Measurements from ENCODE around the gene OXNAD1. TPM values are rescaled to one million over a fixed set of nuclear protein-coding genes. Genes with fewer than 3 reads are reported as not detected.
A peak's percentile ranks its signal among the peaks of the same experiment; 100 is the strongest.

The OXNAD1 gene
- total and polyA plus RNA-seq, 9 donors = 7.1 to 13.9 (median 8.2) TPM

- no CpG with 5 or more reads among the region's 2 CpGs for WGBS (ENCODE audit: insufficient coverage)
- Histone ChIP-seq H3K4me1 (ENCODE audit: control insufficient read depth, insufficient read depth, low read length) (no peaks in the 10 kb centered on the region), H3K36me3 (ENCODE audit: control insufficient read depth, insufficient read depth, low read length) (peaks cover 37% of the 10 kb centered on the region), H3K27ac (ENCODE audit: low read length) (no peak overlapping the region), H3K27me3 (ENCODE audit: control insufficient read depth, insufficient read depth, low read length) (no peaks in the 10 kb centered on the region), H3K4me3 (ENCODE audit: low read length) (no peak overlapping the region), H3K9me3 (replicated peaks; ENCODE audit: control insufficient read depth, low read depth, low read length) (no peaks in the 10 kb centered on the region)
- DNase-seq = no peak
These were observed 35.3 kb downstream of the OXNAD1 start for GRCh38 chr3:16300307-16300706.

- no peak overlapping the region for H3K4me3 ChIP-seq (ENCODE audit: low read length)
- H3K4me1 ChIP-seq (ENCODE audit: control insufficient read depth, insufficient read depth, low read length) = no peaks in the 10 kb centered on the region
- WGBS (ENCODE audit: insufficient coverage) = no CpG with 5 or more reads among the region's 2 CpGs
- peaks cover 35% of the 10 kb centered on the region for H3K36me3 ChIP-seq (ENCODE audit: control insufficient read depth, insufficient read depth, low read length)
- no peaks in the 10 kb centered on the region for H3K27me3 ChIP-seq (ENCODE audit: control insufficient read depth, insufficient read depth, low read length)
- DNase-seq = no peak
- no peaks in the 10 kb centered on the region for H3K9me3 ChIP-seq (replicated peaks; ENCODE audit: control insufficient read depth, low read depth, low read length)
- H3K27ac ChIP-seq (ENCODE audit: low read length) = no peak overlapping the region
These were observed 35.9 kb downstream of the OXNAD1 start for GRCh38 chr3:16300881-16301359.

- H3K27me3 ChIP-seq (ENCODE audit: control insufficient read depth, insufficient read depth, low read length) = no peaks in the 10 kb centered on the region
- H3K4me3 ChIP-seq (ENCODE audit: low read length) = no peak overlapping the region
- no peaks in the 10 kb centered on the region for H3K9me3 ChIP-seq (replicated peaks; ENCODE audit: control insufficient read depth, low read depth, low read length)
- no CpG with 5 or more reads among the region's 6 CpGs for WGBS (ENCODE audit: insufficient coverage)
- H3K36me3 ChIP-seq (ENCODE audit: control insufficient read depth, insufficient read depth, low read length) = peaks cover 34% of the 10 kb centered on the region
- no peak overlapping the region for H3K27ac ChIP-seq (ENCODE audit: low read length)
- DNase-seq = no peak
- no peaks in the 10 kb centered on the region for H3K4me1 ChIP-seq (ENCODE audit: control insufficient read depth, insufficient read depth, low read length)
These were observed 36.5 kb downstream of the OXNAD1 start for GRCh38 chr3:16301507-16301906.

GRCh38 chr3:16302082-16302631 lies 37.1 kb downstream of the OXNAD1 start:
- Histone ChIP-seq H3K4me1 (ENCODE audit: control insufficient read depth, insufficient read depth, low read length) (no peaks in the 10 kb centered on the region), H3K27me3 (ENCODE audit: control insufficient read depth, insufficient read depth, low read length) (no peaks in the 10 kb centered on the region), H3K9me3 (replicated peaks; ENCODE audit: control insufficient read depth, low read depth, low read length) (no peaks in the 10 kb centered on the region), H3K36me3 (ENCODE audit: control insufficient read depth, insufficient read depth, low read length) (peaks cover 35% of the 10 kb centered on the region), H3K27ac (ENCODE audit: low read length) (no peak overlapping the region), H3K4me3 (ENCODE audit: low read length) (no peak overlapping the region)
- no peak for DNase-seq
- WGBS (ENCODE audit: insufficient coverage) = 63% methylated on average over 1 of the region's 6 CpGs

- DNase-seq = peak; percentile 23
- 75% methylated on average over 1 of the region's 2 CpGs for WGBS (ENCODE audit: insufficient coverage)
- H3K27ac ChIP-seq (ENCODE audit: low read length) = no peak overlapping the region
- H3K4me3 ChIP-seq (ENCODE audit: low read length) = no peak overlapping the region
- no peaks in the 10 kb centered on the region for H3K27me3 ChIP-seq (ENCODE audit: control insufficient read depth, insufficient read depth, low read length)
- H3K36me3 ChIP-seq (ENCODE audit: control insufficient read depth, insufficient read depth, low read length) = peaks cover 35% of the 10 kb centered on the region
- H3K4me1 ChIP-seq (ENCODE audit: control insufficient read depth, insufficient read depth, low read length) = no peaks in the 10 kb centered on the region
- no peaks in the 10 kb centered on the region for H3K9me3 ChIP-seq (replicated peaks; ENCODE audit: control insufficient read depth, low read depth, low read length)
These were observed 38.1 kb downstream of the OXNAD1 start for GRCh38 chr3:16303037-16303575.

- 100% methylated on average over 1 of the region's 2 CpGs for WGBS (ENCODE audit: insufficient coverage)
- Histone ChIP-seq H3K9me3 (replicated peaks; ENCODE audit: control insufficient read depth, low read depth, low read length) (no peaks in the 10 kb centered on the region), H3K27ac (ENCODE audit: low read length) (no peak overlapping the region), H3K4me3 (ENCODE audit: low read length) (no peak overlapping the region), H3K4me1 (ENCODE audit: control insufficient read depth, insufficient read depth, low read length) (no peaks in the 10 kb centered on the region), H3K27me3 (ENCODE audit: control insufficient read depth, insufficient read depth, low read length) (no peaks in the 10 kb centered on the region), H3K36me3 (ENCODE audit: control insufficient read depth, insufficient read depth, low read length) (peaks cover 35% of the 10 kb centered on the region)
- no peak for DNase-seq
These were observed 39.3 kb downstream of the OXNAD1 start for GRCh38 chr3:16304061-16305010.

GRCh38 chr3:16305111-16305541 lies 40.1 kb downstream of the OXNAD1 start:
- WGBS (ENCODE audit: insufficient coverage) = 93% methylated on average over 7 of the region's 7 CpGs
- no peak overlapping the region for H3K27ac ChIP-seq (ENCODE audit: low read length)
- H3K36me3 ChIP-seq (ENCODE audit: control insufficient read depth, insufficient read depth, low read length) = peaks cover 35% of the 10 kb centered on the region
- H3K27me3 ChIP-seq (ENCODE audit: control insufficient read depth, insufficient read depth, low read length) = no peaks in the 10 kb centered on the region
- DNase-seq = no peak
- H3K4me1 ChIP-seq (ENCODE audit: control insufficient read depth, insufficient read depth, low read length) = no peaks in the 10 kb centered on the region
- no peak overlapping the region for H3K4me3 ChIP-seq (ENCODE audit: low read length)
- no peaks in the 10 kb centered on the region for H3K9me3 ChIP-seq (replicated peaks; ENCODE audit: control insufficient read depth, low read depth, low read length)

- H3K27ac ChIP-seq (ENCODE audit: low read length) = no peak overlapping the region
- H3K9me3 ChIP-seq (replicated peaks; ENCODE audit: control insufficient read depth, low read depth, low read length) = no peaks in the 10 kb centered on the region
- H3K4me1 ChIP-seq (ENCODE audit: control insufficient read depth, insufficient read depth, low read length) = peaks cover 6% of the 10 kb centered on the region
- DNase-seq = no peak
- 93% methylated on average over 5 of the region's 5 CpGs for WGBS (ENCODE audit: insufficient coverage)
- H3K27me3 ChIP-seq (ENCODE audit: control insufficient read depth, insufficient read depth, low read length) = no peaks in the 10 kb centered on the region
- H3K4me3 ChIP-seq (ENCODE audit: low read length) = no peak overlapping the region
- peaks cover 22% of the 10 kb centered on the region for H3K36me3 ChIP-seq (ENCODE audit: control insufficient read depth, insufficient read depth, low read length)
These were observed 43.0 kb downstream of the OXNAD1 start for GRCh38 chr3:16307832-16308531.

GRCh38 chr3:16308727-16309126 lies 43.7 kb downstream of the OXNAD1 start:
- peaks cover 24% of the 10 kb centered on the region for H3K36me3 ChIP-seq (ENCODE audit: control insufficient read depth, insufficient read depth, low read length)
- peaks cover 6% of the 10 kb centered on the region for H3K4me1 ChIP-seq (ENCODE audit: control insufficient read depth, insufficient read depth, low read length)
- H3K4me3 ChIP-seq (ENCODE audit: low read length) = no peak overlapping the region
- no peak overlapping the region for H3K27ac ChIP-seq (ENCODE audit: low read length)
- no peaks in the 10 kb centered on the region for H3K9me3 ChIP-seq (replicated peaks; ENCODE audit: control insufficient read depth, low read depth, low read length)
- H3K27me3 ChIP-seq (ENCODE audit: control insufficient read depth, insufficient read depth, low read length) = no peaks in the 10 kb centered on the region
- WGBS (ENCODE audit: insufficient coverage) = no CpG with 5 or more reads among the region's 1 CpG
- DNase-seq = no peak

GRCh38 chr3:16309558-16309957 lies 44.5 kb downstream of the OXNAD1 start:
- Histone ChIP-seq H3K4me1 (ENCODE audit: control insufficient read depth, insufficient read depth, low read length) (peaks cover 6% of the 10 kb centered on the region), H3K27me3 (ENCODE audit: control insufficient read depth, insufficient read depth, low read length) (no peaks in the 10 kb centered on the region), H3K9me3 (replicated peaks; ENCODE audit: control insufficient read depth, low read depth, low read length) (no peaks in the 10 kb centered on the region), H3K36me3 (ENCODE audit: control insufficient read depth, insufficient read depth, low read length) (peaks cover 25% of the 10 kb centered on the region), H3K27ac (ENCODE audit: low read length) (no peak overlapping the region), H3K4me3 (ENCODE audit: low read length) (no peak overlapping the region)
- no peak for DNase-seq
- WGBS (ENCODE audit: insufficient coverage) = no CpG with 5 or more reads among the region's 2 CpGs
